NOMO-1 (cell line): ENCODE results near the gene SPTLC1.

ENCODE experiments used
- DNase-seq, 2 experiments: peaks; one replicate each; lab custom pipeline; 2025; ENCODE audit not compliant: unreplicated experiment in 2 of 2; lab: John Stamatoyannopoulos, UW

SPTLC1 gene

DNA sequence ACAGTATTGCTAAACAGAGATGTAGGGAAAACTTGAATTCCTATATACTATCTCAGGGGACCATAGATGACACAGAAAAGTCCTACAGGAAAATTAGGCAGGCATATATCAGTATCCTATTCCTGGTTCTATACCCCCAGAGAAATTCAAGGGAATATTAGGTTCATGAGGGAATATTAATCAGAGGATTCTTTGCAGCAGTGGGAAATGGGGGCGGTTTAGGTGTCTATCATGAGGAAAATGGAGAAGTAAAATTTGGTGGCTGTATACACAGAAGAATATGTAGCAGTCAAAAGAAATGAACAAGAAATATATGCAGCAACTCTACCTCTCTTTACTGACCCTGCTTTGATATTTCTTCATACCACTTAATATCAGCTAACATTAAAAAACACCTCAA is 20.0 kb downstream of the SPTLC1 start:
- no peak for DNase-seq

DNA sequence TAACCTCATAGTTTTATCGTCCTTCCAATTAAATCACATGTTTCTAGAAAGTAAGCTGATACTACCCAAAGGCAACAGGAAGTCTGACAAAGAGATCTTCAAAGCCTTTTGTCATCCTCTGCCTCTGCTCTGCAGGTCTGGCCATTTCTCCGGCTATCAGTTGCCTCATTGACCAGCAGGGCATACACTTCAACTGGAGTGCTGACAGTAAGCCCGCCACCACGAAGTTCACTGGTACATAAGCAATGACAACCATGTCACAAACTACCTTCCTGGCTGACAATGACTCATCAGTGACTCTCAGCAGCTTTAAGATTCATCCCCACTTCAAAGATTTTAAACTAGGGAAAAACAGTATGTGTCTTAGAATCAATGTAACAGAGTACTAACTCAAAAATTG is 20.6 kb downstream of the SPTLC1 start:
- no peak for DNase-seq

DNA sequence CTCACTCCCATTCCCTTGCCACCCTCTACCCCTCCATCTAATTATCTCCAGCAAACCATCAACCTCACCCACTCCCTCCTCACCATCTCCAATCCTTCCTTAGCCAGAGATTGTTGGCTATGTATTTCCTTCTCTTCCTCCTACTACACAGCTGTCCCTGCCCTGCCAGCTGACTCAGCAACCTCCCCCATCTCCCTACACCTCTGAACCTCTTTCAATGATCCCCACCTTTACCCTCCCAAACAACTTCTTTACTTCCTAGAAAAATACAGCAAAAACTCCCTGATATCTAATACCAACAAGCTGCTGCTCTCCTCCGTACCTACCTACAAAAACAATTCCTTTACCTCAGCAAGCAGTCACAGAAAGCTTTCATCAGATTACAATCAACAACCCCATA is 37.3 kb downstream of the SPTLC1 start:
- DNase-seq = no peak

DNA sequence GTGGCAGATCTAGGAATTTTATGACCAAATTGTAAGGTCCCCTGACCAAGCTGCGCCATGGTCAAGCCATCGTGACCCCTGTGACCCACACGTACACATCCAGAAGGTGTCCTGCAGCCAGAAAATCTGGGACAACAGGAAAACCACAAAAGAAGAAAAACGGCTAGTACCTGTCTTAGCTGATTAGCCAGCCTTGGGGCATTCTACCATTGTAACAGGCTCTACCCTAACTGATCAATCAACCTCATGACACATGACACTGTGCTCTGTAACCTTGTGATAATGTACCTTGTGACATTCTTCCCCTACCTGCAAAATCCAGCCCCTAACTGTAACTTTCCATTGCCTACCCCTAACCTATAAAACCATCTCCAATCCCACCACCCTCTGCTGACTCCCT is 43.6 kb downstream of the SPTLC1 start:
- DNase-seq = no peak

DNA sequence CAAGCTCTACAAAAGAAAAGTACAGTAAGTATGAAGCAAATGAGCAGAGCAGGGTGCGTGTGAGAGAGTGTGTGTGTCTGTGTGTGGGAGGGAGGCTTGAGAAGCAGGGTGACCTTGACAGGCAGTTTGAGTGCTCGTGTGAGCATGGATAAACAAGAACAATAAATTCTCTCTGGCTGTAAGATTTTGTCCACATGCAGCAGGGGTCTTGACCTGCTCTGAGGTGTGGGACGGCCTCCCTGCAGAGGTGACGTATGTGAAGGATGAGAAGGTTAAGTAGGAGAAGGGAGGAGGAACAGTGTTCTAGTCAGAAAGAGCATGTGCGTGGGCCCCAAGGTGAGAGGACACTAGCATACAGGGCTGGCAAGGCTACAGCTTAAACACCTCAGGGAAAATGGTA is 49.0 kb downstream of the SPTLC1 start:
- no peak for DNase-seq

DNA sequence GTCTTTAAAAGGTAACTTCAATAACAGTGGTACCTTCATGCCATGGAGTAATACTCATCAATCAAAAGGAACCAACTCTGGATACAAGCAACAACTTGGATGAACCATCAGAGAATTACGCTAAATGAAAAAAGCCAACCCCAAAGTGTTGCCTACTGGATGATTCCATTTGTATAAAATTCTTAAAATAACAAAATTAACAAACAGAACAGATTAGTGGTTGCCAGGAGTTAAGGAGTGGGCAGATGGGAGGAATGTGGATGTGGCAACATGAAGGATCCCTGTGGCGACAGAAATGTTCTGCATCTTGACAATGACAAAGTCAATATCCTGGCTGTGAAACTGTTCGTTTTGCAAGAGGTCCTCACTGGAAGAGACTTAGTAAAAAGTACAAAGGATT is 50.5 kb downstream of the SPTLC1 start:
- DNase-seq = no peak

DNA sequence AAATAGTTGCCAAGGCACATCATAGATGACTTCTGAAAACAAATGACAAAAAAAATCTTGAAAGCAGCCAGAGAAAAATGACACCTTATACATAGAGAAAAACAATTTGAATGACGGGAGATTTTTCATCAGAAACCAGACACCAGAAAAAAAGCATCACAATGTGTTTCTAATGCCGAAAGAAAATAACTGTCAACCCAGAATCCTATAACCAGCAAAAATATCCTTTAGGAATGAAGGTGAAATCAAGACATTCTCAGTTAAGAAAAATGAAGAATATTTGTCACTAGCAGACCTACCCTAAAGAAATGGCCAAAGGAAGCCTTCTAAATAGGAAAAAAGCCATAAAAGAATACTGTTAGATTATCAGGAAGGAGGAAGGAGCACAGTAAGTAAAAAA is 54.0 kb downstream of the SPTLC1 start:
- DNase-seq = no peak

DNA sequence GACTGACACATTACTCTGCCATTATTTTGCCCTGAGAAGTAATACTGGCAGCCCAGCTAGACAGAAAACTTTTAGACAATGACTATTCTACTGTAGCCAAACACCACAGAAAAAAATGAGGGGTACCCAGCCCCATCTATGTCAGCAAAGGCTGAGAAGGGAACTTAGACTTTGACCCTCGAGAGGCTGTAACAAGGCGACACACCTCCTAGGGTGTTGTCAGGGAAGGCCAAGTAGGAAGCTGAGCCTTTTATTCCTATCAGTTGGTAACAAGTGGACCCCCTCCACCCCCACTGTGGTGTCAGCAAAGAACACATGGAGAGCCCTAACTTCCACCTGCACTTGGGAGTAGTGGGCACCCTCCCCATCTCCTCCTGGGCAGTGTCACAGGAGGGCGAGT is 55.6 kb downstream of the SPTLC1 start:
- no peak for DNase-seq

DNA sequence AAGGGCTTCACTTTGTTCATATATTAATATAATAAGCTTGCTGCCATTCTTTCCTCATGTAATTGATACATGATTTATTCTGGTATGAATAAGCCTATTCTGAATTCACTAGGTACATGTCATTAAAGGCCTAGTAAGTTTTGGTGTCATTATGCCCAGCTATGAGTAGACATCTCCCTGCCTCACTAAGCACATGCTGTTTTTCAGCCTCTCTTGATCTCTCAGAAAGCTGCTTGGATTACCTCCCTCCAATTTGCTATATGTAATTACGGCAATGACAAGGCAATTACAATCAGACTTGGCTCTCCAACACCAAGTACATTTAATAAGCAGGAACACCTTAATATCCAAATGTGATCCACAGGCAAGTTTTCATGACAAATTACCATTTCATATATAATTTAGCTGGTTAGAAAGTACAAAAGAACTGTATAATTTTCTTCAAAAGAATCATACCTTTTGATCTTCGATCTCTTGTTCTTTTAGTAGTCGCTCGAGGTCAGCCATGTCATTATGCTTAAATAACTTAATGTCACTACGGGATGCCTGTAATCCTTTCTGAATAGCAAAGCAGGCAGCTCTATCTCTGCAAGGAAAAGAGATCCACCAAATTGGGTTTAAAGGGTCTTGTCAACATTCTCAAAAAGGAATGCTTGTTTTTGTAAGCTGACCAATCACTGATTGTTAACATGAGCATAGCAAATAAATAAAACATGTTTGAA is 56.3 kb downstream of the SPTLC1 start:
- DNase-seq = no peak

DNA sequence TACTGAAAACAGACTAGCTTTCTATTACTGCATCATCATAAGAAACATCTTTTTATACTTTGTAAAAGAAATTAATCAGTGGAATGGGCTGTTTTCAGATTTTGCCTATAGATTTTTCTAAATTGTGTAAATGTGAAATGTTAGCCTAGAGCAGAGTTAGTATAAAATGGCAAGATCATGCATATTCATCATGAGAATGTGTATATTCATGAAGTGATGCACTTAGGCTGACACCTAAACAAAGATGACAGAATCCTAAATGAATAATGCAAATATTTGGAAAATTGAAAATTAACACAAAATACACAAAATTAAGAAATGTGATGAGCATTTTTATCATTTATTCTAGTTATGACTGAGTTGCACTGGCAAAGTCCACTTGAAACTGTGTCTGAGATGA is 57.2 kb downstream of the SPTLC1 start:
- DNase-seq = no peak

DNA sequence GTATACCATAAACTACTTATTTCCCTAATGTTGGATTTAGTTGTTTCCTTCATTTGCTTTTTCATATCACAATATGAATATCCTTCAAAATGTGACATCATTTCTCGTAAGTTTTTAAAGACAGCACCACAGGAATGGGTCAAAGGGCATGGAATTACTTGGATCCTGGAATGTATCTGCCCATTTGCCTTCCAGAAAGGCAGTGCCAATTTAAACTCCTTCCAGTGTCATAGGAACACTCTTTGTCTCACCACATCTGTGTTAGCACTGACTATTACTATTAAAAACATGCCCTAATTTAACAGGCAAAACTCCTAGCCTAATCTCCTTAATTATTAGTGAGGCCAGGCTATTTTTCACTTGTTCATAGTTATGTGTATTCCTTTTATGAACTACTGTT is 58.0 kb downstream of the SPTLC1 start:
- no peak for DNase-seq

DNA sequence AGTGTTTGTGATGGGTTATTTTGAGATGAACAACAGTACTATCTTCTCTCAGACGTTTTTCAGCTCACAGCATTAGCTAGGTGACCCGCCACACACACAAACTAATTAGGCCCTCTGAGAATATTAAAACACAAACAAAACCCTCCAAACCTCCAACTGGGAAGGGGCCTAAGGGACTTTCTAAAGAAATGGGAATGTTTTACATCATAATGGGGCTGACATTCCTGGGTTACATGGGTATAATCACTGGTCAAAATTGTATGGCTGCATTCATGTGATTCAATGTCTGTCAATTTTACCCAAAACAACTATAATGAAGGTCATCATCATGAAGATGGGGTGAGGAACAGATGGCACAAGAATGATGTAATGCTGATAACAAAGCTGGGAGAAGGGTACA is 59.6 kb downstream of the SPTLC1 start:
- DNase-seq = no peak

DNA sequence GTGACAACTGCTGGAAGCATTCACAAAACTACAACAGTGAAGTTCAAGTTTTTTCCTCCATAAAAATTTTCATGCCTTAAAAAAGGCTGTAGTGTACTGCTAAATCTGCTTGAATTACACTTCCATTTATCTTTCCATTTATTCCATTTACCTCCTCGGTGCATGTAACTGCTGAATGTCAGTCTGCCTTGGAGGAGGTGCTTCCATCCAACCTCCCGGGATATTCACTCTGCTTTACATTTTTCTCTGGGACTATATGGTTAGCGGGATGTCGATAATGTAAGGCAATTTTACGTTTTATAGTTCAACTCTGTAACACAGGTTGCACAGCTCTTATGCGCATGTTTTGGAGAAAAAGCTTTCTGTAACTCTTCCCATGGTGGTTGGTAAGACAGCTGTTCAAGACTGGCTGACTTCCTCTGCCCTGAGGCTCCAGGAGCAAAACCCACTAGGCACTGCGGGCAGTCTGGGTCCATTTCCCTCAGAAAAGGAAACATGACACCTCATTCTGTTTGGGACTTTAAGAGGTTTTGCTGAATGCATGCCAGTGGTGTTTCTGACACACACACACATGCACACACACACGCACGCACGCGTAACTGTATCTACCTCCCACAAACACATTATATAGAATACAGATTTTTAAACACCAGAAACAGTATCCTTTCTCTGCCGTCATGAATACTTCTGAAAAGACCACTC is 66.1 kb downstream of the SPTLC1 start:
- no peak for DNase-seq

DNA sequence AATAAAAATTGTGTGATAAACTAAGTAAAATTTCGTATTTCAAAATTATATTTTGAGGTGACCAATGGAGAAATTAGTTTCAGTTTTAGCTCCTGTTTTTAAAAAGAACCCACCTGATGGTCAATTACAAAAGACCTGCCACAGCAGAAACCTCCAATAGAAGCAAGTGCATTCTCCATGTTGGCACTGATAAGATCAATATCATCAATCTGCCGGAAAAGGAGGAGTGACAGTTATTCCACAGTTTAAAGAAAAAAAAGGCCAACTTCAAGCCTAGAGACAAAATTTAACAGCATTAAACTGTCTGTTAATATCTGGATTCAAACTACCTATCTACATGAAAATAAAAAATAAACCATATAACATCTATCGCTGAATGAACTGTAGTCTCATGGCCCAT is 67.7 kb downstream of the SPTLC1 start:
- no peak for DNase-seq

DNA sequence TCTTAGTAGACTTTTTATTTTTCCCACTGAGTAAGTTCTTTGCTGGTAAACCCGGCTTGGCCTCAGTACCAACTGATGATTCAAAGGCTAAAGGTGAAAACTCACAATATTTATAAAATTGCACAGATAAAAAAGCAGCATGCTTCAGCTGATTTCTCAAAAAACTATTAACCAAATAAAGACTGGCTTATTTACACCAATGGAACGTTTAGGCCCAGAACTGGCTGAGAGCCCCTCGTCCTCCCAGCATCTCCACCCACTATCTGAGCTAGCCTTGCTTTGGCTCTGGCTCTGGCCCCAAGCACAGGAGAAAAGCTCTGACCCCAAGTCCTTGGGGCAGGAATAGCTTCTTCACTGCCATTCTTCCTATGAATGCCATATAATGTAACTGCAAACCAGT is 68.5 kb downstream of the SPTLC1 start:
- DNase-seq = no peak

DNA sequence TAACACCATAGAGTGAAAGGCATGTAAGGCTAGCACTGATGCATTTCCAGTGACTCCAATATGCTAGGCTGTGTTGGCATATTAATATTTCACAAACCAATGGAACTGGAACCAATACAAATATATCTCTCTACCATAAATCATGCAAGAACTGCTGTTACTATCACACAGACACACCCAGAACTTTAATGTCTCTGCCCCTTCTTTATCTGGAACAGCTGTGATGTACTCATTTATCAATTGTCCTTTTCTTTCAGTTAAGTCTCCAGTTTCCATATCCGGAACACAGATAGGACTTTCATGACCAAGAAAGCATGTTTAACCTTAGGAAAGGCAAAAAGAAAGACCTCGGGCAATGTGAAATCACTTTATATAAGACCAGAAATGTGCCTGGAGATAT is 70.3 kb downstream of the SPTLC1 start:
- no peak for DNase-seq

DNA sequence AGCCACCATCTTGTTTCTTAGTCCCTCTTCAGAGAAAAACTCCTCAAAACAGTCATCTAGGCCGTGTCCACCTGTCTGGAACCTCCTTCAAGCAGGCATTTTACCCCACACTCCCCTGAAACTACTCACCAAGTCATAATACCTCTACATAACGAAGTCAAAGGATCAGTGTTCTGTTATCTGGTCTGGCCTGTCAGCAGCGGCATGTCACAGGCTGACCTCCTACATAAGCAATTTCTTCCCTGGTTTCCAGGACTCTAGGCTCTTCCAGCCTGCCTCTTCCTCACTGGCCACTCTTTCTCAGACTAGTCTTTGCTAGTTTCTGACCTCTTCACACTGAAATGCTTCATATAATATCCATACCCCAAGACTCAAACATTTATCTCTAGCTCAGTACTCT is 72.2 kb downstream of the SPTLC1 start:
- DNase-seq = no peak

DNA sequence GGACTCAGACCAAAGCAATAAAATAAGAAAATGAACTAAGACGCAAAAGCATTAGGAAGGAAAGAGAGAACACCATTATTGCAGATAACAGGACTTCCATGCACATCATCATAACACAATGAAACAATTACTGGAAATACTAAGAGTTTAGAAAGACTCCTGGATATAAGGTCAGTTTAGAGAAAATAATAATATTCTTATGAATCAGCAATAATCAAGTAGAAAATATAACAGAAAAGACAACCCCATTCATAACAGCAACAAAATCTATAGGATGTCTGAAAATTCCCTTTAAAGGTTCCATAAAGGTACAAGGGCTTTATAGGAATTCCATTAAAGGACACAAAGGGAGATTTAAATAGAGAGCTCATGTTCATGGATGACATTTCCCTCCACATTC is 73.0 kb downstream of the SPTLC1 start:
- no peak for DNase-seq

DNA sequence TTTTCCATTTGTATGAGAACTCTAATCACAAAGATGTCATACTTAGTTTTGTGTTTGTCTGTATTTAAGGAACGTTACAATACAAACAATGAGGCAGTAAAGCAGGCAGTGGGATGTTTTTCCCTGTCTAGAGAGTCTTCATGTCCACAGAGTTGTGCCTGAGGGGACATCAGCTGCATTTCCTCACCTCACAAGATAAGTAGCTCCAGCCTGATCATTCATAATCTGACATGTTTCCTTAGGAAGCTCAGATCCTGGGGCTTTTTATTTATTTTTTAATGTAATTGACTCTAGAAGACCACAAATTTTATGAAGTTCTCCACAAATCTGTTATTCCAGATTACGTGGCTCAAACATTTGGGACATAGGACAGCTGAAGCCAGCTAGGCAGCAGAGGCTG is 78.5 kb downstream of the SPTLC1 start:
- DNase-seq = no peak

DNA sequence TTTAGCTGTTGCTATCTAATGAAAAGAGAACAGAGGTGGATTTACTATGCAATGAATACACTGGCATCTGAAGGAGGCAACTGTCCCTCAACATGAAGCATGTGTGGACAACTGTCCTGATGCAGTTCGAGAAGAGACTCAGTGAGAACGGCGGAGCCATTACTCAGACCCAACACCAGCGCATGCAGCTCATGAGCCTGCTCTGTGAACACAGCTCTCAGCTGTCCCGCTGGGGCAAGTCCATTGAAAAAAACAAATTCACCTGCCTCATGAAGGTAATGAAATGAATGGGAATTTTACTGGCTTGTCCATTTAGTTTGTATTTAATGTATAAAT is 78.8 kb downstream of the SPTLC1 start:
- no peak for DNase-seq

DNA sequence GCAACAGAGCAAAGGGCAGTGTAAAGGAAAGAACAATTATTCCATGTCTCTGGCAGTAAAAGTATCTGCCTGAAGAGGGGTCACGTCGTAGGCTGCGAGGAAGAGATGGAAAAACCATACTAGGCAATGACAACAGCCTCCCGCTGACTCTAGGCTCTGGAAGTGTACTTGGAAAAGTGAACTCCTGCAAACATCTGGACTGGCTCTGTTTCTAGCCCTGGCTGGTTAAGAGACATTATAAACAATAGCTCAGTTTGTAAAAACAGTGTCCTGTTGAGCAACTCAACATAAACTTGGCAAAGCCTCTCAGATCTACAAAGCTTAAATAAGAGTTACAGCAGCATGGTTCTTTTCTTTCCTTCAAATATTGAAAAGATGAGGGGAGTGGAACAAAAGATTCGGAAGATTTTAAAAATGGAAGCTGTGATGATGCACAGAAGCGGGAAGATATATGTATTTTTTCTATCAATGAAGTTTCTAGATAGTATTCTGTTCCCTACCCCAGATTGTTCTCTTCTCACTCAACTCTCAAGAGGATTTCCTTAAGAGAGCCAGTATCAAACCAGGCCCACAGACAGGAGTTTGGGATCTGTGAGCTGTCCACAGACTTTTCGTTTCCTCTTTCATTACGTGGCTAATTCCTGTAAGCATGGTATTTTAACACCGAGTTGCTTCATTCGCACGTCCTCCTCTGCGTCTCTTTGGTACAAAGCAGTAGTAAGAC is 79.4 kb downstream of the SPTLC1 start:
- DNase-seq = no peak

DNA sequence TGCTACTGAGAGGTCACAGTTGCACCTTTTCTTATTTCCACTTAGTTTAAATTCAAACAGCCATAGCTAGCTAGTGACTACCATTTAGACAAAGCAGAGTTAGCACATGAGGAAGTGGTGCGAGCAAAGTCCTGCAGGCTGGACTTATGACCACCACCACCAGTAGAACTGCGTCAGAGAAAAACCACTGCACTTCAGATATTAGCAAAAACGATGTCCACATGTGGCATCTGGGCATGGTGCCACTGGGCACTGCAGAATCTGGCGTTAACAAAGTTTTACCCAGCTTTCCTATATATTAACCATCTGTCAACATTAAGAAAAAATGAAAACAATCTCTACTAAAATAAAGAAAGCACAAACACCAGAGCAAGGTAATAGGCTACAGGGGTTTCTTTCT is 80.1 kb downstream of the SPTLC1 start:
- DNase-seq = no peak
